ENCODE measurements around the gene PDCD1.

- TF ChIP-seq EZH2phosphoT487 (IDR thresholded peaks at IDR 0.05; ENCODE audit: borderline replicate concordance, low read length) (no peak), CTCF (conservative IDR thresholded peaks at IDR 0.05; ENCODE audit: low read depth, low read length) (no peak), EZH2 (IDR thresholded peaks at IDR 0.05; ENCODE audit: low read length, unreplicated experiment) (no peak)
Measured at GRCh38 chr2:241862775-241863535, 4.3 kb upstream of the PDCD1 start.

Data from PC-3 (cell line).